Measurements from ENCODE around the gene NRIP1. TPM values are rescaled to one million over a fixed set of nuclear protein-coding genes. Genes with fewer than 3 reads are reported as not detected.

NRIP1 gene, protein sequence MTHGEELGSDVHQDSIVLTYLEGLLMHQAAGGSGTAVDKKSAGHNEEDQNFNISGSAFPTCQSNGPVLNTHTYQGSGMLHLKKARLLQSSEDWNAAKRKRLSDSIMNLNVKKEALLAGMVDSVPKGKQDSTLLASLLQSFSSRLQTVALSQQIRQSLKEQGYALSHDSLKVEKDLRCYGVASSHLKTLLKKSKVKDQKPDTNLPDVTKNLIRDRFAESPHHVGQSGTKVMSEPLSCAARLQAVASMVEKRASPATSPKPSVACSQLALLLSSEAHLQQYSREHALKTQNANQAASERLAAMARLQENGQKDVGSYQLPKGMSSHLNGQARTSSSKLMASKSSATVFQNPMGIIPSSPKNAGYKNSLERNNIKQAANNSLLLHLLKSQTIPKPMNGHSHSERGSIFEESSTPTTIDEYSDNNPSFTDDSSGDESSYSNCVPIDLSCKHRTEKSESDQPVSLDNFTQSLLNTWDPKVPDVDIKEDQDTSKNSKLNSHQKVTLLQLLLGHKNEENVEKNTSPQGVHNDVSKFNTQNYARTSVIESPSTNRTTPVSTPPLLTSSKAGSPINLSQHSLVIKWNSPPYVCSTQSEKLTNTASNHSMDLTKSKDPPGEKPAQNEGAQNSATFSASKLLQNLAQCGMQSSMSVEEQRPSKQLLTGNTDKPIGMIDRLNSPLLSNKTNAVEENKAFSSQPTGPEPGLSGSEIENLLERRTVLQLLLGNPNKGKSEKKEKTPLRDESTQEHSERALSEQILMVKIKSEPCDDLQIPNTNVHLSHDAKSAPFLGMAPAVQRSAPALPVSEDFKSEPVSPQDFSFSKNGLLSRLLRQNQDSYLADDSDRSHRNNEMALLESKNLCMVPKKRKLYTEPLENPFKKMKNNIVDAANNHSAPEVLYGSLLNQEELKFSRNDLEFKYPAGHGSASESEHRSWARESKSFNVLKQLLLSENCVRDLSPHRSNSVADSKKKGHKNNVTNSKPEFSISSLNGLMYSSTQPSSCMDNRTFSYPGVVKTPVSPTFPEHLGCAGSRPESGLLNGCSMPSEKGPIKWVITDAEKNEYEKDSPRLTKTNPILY (N-terminal part only)
- polyA plus RNA-seq (ENCODE audit: insufficient read length): 56.8 TPM

- peak; percentile 96 for DNase-seq
These were observed at the start of gene NRIP1 for GRCh38 chr21:15064576-15065391. NRIP1 (minus strand) TSS chr21:15065000; CDS start chr21:14968192, 96,808 bp downstream.

DNA sequence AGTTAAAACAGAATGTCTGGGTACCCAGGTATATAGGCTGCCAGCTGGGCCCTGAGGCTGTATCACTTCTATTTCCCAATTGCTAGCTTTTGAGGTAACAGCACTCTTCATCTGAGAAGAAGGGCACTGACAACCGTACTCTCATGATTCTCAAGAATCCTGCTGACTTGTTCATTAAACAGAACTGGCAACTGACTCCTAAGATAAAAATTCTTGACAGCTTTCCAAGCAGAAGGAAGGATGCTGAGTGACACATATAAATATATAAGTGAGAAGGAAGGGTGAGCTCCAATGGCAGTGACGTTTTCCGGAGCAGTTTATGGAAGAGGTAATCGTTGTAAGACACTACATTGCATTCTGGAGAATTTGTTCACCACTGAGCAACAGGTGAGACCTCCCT, 48.1 kb upstream of the NRIP1 start:
- DNase-seq: no peak

GRCh38 chr21:15108801-15109200, 44.0 kb upstream of the NRIP1 start:
- no peak for DNase-seq

DNA sequence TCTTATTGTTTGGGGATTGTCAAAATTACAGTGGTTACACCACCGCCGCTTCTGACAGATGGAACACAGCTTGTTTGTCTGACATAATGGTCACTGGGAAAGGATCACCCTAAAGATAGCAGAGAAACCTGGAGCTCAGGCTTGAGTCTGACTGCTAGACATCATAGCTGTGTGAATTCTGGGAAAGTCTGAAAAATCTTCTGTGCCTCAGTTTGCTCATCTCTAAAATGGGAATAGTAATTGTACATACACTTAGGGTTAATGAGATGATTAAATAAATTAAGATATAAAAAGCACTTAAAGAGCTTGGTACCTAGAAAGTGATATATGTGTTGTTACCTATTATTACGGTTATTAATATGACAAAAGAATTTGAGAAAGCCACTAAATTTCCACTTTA, 39.7 kb upstream of the NRIP1 start:
- DNase-seq: no peak

DNA sequence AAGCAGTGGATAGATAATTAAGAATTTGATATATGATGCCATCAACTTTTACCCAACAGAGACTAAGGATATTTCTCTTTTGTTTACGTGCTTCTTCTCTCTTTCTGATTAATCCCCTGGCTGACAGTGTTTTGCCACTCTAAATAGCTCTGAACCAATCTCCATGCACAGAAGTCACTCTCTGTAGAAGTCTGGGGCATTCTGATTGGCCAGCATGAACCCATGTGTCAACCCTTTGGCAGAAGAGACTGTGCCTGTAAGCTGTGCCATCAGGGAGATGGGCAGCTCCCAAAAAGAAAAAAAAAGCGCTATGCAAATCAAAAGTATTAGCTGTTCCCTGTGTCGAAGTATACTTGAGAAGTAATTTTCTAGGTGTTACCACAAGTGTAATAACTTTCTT, 34.1 kb upstream of the NRIP1 start:
- no peak for DNase-seq

DNA sequence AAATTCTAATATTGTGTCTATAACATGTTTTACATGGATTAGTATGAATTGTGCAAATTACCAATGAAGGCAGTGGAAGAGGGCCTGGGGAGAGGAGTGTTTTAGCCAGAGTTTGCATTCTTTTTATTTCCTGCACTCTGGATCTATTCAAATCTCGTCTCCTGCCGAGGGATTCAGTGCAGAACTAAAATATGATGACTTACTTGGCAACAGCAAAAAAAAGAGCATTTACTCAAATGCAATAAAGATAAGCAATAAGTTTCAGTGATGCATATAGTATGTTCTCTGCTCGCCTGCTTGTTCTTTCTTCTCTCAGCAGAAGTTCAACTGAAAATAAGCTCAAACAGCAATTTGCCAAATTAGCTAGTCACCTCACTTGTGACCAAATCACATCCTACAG, 33.4 kb upstream of the NRIP1 start:
- DNase-seq: no peak

DNA sequence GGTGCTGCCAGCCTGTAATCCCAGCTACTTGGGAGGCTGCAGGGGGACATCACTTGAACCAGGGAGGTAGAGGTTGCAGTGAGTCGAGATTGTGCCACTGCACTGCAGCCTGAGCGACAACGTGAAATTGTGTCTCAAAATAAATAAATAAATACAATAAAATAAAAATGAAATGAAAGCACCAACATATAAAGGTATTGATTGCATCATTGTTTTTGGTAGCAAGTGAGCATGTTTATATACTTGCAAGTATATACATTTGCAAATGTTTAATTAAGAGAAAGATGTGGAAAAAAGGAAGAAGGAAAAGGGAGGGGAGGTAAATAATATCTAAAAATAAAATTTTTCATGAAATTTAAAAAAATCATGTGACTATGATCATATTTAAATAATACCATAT, 32.8 kb upstream of the NRIP1 start:
- DNase-seq: no peak

- no peak for DNase-seq
These were observed 31.3 kb upstream of the NRIP1 start for GRCh38 chr21:15096146-15096545.

DNA sequence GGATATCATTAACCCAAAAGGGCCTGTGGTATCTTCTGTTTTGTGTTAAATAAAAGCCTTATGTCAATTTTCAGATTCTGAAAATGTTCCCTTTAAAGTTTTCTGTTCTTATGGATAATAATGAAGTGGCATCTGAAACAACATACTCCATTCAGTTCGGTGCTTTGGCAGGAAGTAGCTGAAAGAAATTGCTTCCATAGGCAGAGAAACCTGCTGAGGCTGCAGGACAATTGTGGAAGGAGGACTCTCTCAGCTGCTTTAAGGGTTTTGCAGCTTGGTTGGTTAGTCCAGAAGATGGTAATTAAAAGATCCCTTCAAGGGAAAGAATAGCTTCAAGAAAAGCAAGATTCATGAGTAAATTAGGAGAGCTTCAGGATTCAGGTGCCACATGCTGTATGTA, 30.5 kb upstream of the NRIP1 start:
- no peak for DNase-seq

- no peak for DNase-seq
These were observed 29.9 kb upstream of the NRIP1 start for GRCh38 chr21:15094706-15095105.

DNA sequence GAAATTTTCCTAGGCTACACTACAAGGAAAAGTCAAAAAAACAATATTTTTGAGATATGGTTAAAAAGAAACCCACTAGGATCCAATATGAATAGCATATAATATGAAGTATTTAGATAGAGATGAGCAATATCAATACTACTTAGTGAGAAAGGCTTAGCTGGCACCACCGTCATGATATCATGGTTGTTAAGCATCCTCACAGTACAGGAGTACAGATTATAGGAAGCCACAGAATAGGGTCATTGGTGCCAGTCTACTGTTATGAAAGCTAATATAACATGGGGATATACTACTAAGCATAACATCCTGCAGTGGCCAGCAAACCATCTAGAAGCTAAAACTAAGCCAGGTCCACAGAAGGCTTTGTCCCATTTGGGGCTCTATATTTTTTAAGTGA, 28.4 kb upstream of the NRIP1 start:
- no peak for DNase-seq

DNA sequence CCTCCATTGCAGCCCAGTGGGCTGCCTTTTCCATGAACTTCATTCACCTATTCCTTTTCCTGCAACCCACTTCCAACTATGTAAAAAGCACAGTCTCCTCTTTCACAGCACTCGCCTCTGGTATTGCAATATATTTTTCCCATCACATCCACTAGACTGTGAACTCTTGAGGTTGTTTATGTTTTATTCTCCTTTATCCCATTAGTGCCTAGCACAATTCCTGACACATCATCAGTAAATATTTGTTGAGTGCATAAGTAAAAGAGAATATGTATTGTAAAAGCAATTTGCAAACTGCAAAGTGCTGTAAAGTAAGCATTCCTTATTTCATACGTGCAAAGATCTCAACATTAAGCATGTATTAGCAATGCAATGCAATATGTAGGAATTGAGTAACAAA, 27.9 kb upstream of the NRIP1 start:
- no peak for DNase-seq

DNA sequence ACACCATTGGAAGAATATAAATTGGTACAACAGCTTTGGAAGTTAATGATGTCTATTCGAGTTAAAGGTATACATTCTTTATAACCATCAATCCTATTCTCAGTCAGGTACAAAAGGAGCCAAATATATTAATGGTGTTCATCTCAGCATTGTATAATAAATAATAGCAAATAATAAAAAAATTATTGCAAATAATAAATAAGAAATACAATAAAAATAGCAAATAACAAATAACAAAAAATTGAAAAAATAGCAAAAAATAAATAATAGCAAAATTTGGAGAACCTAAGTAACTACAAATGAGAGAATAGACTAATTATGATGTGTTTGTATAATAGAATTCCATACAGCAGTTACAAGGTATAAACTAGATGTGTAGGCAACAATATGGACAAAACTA, 25.6 kb upstream of the NRIP1 start:
- DNase-seq: no peak

DNA sequence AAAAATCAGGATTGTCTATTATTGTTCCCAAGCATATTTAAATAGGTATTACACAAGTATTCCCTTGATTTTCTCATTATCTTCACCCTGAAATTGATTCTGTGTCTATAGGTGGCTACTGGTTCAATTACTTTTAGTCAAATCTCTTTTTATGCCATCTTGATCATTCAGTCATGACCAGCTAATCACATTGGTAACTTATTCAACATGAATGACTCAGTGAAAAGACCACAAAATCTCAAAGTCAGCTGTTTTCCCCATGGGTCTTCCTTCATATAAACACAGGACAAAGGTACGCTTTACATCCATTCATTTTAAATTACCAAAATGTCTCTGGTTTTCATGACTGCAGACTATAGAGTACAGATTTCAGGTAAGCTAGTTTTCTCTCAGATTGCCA, 23.7 kb upstream of the NRIP1 start:
- no peak for DNase-seq

- no peak for DNase-seq
These were observed 19.9 kb upstream of the NRIP1 start for GRCh38 chr21:15084668-15085067.

- DNase-seq: no peak
These were observed 15.7 kb upstream of the NRIP1 start for GRCh38 chr21:15080526-15080925.

DNA sequence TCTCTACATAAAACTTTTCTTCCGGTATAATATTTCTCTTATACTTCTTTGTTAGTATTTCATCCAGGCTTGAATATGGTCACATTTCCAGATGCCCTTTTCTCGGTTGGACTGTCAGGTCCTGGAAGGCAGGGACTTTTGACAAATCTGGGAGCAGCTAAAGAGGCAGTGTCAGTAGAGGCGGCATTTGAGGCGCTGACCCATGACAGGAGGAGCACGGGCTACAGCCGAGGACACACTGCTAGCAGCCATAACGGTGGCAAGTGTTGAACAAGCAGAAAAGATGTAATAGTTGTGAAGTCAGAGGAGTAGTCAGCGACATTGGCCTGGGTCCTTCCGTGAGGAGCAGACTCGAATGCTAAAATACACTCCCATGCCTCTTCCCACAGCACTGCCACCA, 14.5 kb upstream of the NRIP1 start:
- no peak for DNase-seq

GRCh38 chr21:15078180-15078579, 13.4 kb upstream of the NRIP1 start:
- no peak for DNase-seq

- no peak for DNase-seq
These were observed 12.8 kb upstream of the NRIP1 start for GRCh38 chr21:15077529-15078145.

DNA sequence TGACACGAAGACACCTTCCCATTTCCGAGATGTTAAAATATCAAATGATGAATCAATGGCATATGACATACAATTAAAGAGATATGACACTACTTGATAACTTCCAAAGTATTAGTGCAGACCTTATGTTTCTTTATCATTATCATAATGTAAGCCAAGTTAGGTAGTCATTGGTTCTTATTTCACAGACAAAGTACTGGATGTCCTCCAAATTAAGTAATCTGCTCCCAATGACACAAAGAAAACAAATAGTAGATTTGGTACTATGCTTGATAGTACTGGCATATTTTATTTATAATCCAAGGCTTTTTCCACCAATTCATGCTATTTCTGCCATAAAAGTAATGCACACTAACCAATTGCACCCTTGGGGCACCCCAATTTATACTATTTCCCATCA, 11.9 kb upstream of the NRIP1 start:
- DNase-seq: no peak

GRCh38 chr21:15071009-15071408, 6.2 kb upstream of the NRIP1 start:
- no peak for DNase-seq

- no peak for DNase-seq
These were observed 1.3 kb upstream of the NRIP1 start for GRCh38 chr21:15066123-15066575.
